H9 (cell line): Measurements from ENCODE around the gene RAB31. TPM values are rescaled to one million over a fixed set of nuclear protein-coding genes. Genes with fewer than 3 reads are reported as not detected.

Source experiments
- DNase-seq: peaks from one replicate; pipeline ENCODE4 v3.0.0-alpha.2; 2017
- H2AFZ ChIP-seq: one replicate; pipeline ENCODE4 v1.6.1; 2013; ENCODE audit warnings: mild to moderate bottlenecking, low read length, control low read depth, moderate library complexity
- H2AK5ac ChIP-seq: 2 replicates; pipeline ENCODE4 v1.6.1; 2013; ENCODE audit warnings: low read length, control low read depth, mixed read lengths; ENCODE audit not compliant: insufficient read length
- H2BK120ac ChIP-seq: one replicate; pipeline ENCODE4 v1.6.1; 2013; ENCODE audit warnings: low read depth, mild to moderate bottlenecking, low read length, control low read depth, inconsistent platforms; ENCODE audit not compliant: poor library complexity, severe bottlenecking
- H2BK12ac ChIP-seq: 2 replicates; pipeline ENCODE4 v1.6.1; 2013; ENCODE audit warnings: low read length, control low read depth, mixed read lengths, low read depth; ENCODE audit not compliant: insufficient read length
- H2BK15ac ChIP-seq: 2 replicates; pipeline ENCODE4 v1.6.1; 2013; ENCODE audit warnings: low read depth, low read length, control low read depth
- H2BK20ac ChIP-seq: one replicate; pipeline ENCODE4 v1.6.1; 2013; ENCODE audit warnings: low read depth, mild to moderate bottlenecking, low read length, control low read depth, inconsistent platforms; ENCODE audit not compliant: poor library complexity, severe bottlenecking
- H2BK5ac ChIP-seq: 2 replicates; pipeline ENCODE4 v1.6.1; 2013; ENCODE audit warnings: low read length, control low read depth, mixed read lengths; ENCODE audit not compliant: insufficient read length
- H3K14ac ChIP-seq: 2 replicates; pipeline ENCODE4 v1.6.1; 2013; ENCODE audit warnings: low read length, control low read depth; ENCODE audit not compliant: insufficient read depth
- H3K18ac ChIP-seq: 2 replicates; pipeline ENCODE4 v1.6.1; 2013; ENCODE audit warnings: low read depth, mild to moderate bottlenecking, mixed read lengths, low read length, control low read depth; ENCODE audit not compliant: insufficient read length
- H3K23ac ChIP-seq: 2 replicates; pipeline ENCODE4 v1.6.1; 2013; ENCODE audit warnings: low read length, control low read depth, mixed read lengths, low read depth; ENCODE audit not compliant: insufficient read length
- H3K23me2 ChIP-seq: 2 replicates; pipeline ENCODE4 v1.6.1; 2013; ENCODE audit warnings: low read depth, mild to moderate bottlenecking, mixed read lengths, low read length, control low read depth; ENCODE audit not compliant: insufficient read length, poor library complexity, severe bottlenecking
- H3K27ac ChIP-seq: 2 replicates; pipeline ENCODE4 v1.5.1; 2013; ENCODE audit warnings: low read length, control low read depth, mixed read lengths, low read depth; ENCODE audit not compliant: insufficient read length
- H3K27me3 ChIP-seq: 2 replicates; pipeline ENCODE4 v1.6.1; 2013; ENCODE audit warnings: low read length, control low read depth, inconsistent platforms; ENCODE audit not compliant: insufficient read depth
- H3K4ac ChIP-seq: 2 replicates; pipeline ENCODE4 v1.6.1; 2013; ENCODE audit warnings: low read depth, mild to moderate bottlenecking, control low read depth, inconsistent platforms, low read length, moderate library complexity
- H3K4me1 ChIP-seq: 2 replicates; pipeline ENCODE4 v1.6.1; 2013; ENCODE audit warnings: low read length, control low read depth, inconsistent platforms; ENCODE audit not compliant: insufficient read depth
- H3K4me2 ChIP-seq: 2 replicates; pipeline ENCODE4 v1.6.1; 2013; ENCODE audit warnings: low read length, control low read depth, mixed read lengths; ENCODE audit not compliant: insufficient read length, insufficient read depth
- H3K56ac ChIP-seq: 2 replicates; pipeline ENCODE4 v1.6.1; 2013; ENCODE audit warnings: low read depth, mild to moderate bottlenecking, mixed read lengths, low read length, control low read depth; ENCODE audit not compliant: insufficient read length
- H3K79me1 ChIP-seq: 2 replicates; pipeline ENCODE4 v1.6.1; 2013; ENCODE audit warnings: low read depth, mild to moderate bottlenecking, moderate library complexity, low read length, control low read depth, inconsistent platforms; ENCODE audit not compliant: insufficient read depth, poor library complexity, severe bottlenecking
- H3K79me2 ChIP-seq: 2 replicates; pipeline ENCODE4 v1.6.1; 2013; ENCODE audit warnings: low read length, control low read depth, inconsistent platforms; ENCODE audit not compliant: insufficient read depth
- H3K9ac ChIP-seq: 2 replicates; pipeline ENCODE4 v1.6.1; 2013; ENCODE audit warnings: low read length, control low read depth, mixed read lengths; ENCODE audit not compliant: insufficient read length; ENCODE audit errors: extremely low read depth
- H3K9me3 ChIP-seq: one replicate; pipeline ENCODE4 v1.6.1; 2013; ENCODE audit warnings: low read depth, low read length, inconsistent platforms; ENCODE audit not compliant: control insufficient read depth
- H3T11ph ChIP-seq: one replicate; pipeline ENCODE4 v1.6.1; 2013; ENCODE audit warnings: mild to moderate bottlenecking, low read length, control low read depth, inconsistent platforms
- H4K20me1 ChIP-seq: one replicate; pipeline ENCODE4 v1.6.1; 2013; ENCODE audit not compliant: control insufficient read depth, insufficient read length, insufficient read depth
- H4K5ac ChIP-seq: 2 replicates; pipeline ENCODE4 v1.6.1; 2013; ENCODE audit warnings: low read depth, mild to moderate bottlenecking, mixed read lengths, low read length, control low read depth; ENCODE audit not compliant: insufficient read length
- H4K8ac ChIP-seq: replicated peaks from 2 replicates; pipeline ENCODE4 v1.6.1; 2013; ENCODE audit warnings: low read length, control low read depth, mixed read lengths, low read depth; ENCODE audit not compliant: insufficient read length
- H4K91ac ChIP-seq: 2 replicates; pipeline ENCODE4 v1.6.1; 2013; ENCODE audit warnings: low read depth, mild to moderate bottlenecking, moderate library complexity, mixed read lengths, low read length, control low read depth; ENCODE audit not compliant: insufficient read length
- H3K27ac Mint-ChIP-seq, 3 experiments: 2 replicates in 2 of 3; 3 replicates in 1 of 3; pipeline ENCODE4 v1.8.0; 2020 to 2021; ENCODE audit warnings: mixed read lengths in 3 of 3, mild to moderate bottlenecking in 1 of 3, moderate library complexity in 1 of 3
- H3K27me3 Mint-ChIP-seq: 2 replicates; pipeline ENCODE4 v1.8.0; 2021; ENCODE audit warnings: low read depth, mild to moderate bottlenecking, moderate library complexity, mixed read lengths
- H3K36me3 Mint-ChIP-seq, 3 experiments: 2 replicates in 2 of 3; 3 replicates in 1 of 3; pipeline ENCODE4 v1.8.0; 2020 to 2021; ENCODE audit warnings: low read depth in 3 of 3, mixed read lengths in 3 of 3; ENCODE audit not compliant: insufficient read depth in 1 of 3
- H3K4me1 Mint-ChIP-seq, 2 experiments: 2 replicates each; pipeline ENCODE4 v1.8.0; 2020; ENCODE audit warnings: mixed read lengths in 2 of 2
- H3K4me3 Mint-ChIP-seq, 2 experiments: 2 replicates in 1 of 2; 3 replicates in 1 of 2; pipeline ENCODE4 v1.8.0; 2020 to 2021; ENCODE audit warnings: mild to moderate bottlenecking in 2 of 2, mixed read lengths in 2 of 2, moderate library complexity in 1 of 2
- H3K9me3 Mint-ChIP-seq, 2 experiments: 2 replicates in 1 of 2; 3 replicates in 1 of 2; pipeline ENCODE4 v1.8.0; 2020; ENCODE audit warnings: mild to moderate bottlenecking in 2 of 2, mixed read lengths in 2 of 2, moderate library complexity in 1 of 2
- CTCF ChIP-seq: fragments of 200-600 bp; sonication (generic); conservative IDR thresholded peaks from 3 replicates; pipeline ENCODE4 v1.8.0; 2021; ENCODE audit warnings: antibody characterized with exemption, mild to moderate bottlenecking
- WGBS: extraction: QIAGEN DNeasy Blood & Tissue Kit; methylation state at CpG from one replicate; pipeline ENCODE4 v1.1.7; 2013; ENCODE audit warnings: missing lambda C conversion rate, low lambda C conversion rate, mixed read lengths; ENCODE audit not compliant: insufficient read length; ENCODE audit errors: extremely low coverage; 5-methylcytosine and 5-hydroxymethylcytosine counted together
- total RNA-seq: library from RNA; stranded (reverse); gene quantifications from 2 replicates; pipeline ENCODE4 v1.2.1, GENCODE V29; 2021

Gene RAB31
- total RNA-seq, 1 experiment from 2014 or later: 22.4 TPM

DNA sequence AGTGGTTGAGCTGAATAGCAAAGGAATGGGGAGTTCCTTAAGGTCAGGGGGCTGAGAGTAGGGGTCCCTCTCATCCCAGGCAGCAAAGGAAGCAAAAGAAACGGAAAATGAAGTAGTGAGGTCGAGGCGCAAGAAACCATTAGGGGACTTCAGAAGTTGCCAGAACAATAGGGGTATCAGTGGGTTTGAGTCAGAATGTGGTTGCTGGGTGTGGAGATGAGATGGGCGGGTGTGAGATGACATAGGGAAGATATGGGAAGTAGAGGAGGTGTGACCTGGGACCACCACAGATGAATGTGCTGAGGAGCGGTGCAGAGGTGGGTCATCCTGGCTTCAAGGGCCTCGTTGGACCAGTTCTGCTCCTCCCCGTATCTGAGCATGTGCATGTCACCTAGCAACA, 192.6 kb downstream of the RAB31 start:
- Histone ChIP-seq H3K9ac (no peak overlapping the region), H3K4ac (no peak overlapping the region), H3K79me1 (no peaks in the 10 kb centered on the region), H2BK20ac (no peak overlapping the region), H4K20me1 (no peaks in the 10 kb centered on the region), H2BK5ac (no peak overlapping the region), H3K79me2 (no peaks in the 10 kb centered on the region), H3K27me3 (no peaks in the 10 kb centered on the region), H4K5ac (no peak overlapping the region), H3K18ac (no peak overlapping the region), H2AFZ (no peak overlapping the region), H4K8ac (no peak overlapping the region), H3K27ac (no peak overlapping the region), H2AK5ac (no peak overlapping the region), H2BK15ac (no peak overlapping the region), H3K56ac (no peak overlapping the region), H2BK120ac (no peak overlapping the region), H3K4me2 (no peak overlapping the region), H2BK12ac (no peak overlapping the region), H3K23ac (no peak overlapping the region), H3K9me3 (no peaks in the 10 kb centered on the region), H3K23me2 (no peaks in the 10 kb centered on the region), H3T11ph (no peak overlapping the region), H4K91ac (no peak overlapping the region), H3K14ac (no peak overlapping the region), H3K4me1 (peaks cover 3% of the 10 kb centered on the region; the same call in 1 of the 2 replicates)
- Mint-ChIP-seq H3K27me3 (peaks cover 2% of the 10 kb centered on the region; the same call in 1 of the 2 replicates), H3K27ac (peak overlapping the region in 1 of 3 experiments; percentile 16; a peak in 3 of 7 replicates), H3K36me3 (no peaks in the 10 kb centered on the region), H3K9me3 (peaks cover 0 to 3% of the 10 kb centered on the region in 2 experiments; a peak in 1 of 5 replicates), H3K4me3 (no peak overlapping the region), H3K4me1 (peaks cover 11 to 16% of the 10 kb centered on the region in 2 experiments)
- TF ChIP-seq CTCF: no peak
- DNase-seq: no peak
- WGBS: no CpG with 5 or more reads among the region's 7 CpGs
